Lower lobe of right lung (tissue), 2 donors: ENCODE results near the gene ADAP1. TPM values are rescaled to one million over a fixed set of nuclear protein-coding genes. Genes with fewer than 3 reads are reported as not detected.

Experiments
- ATAC-seq, 2 donors: fragments of 200-7000 bp; cut with Tn5 transposase; one replicate each; pipeline ENCODE4 v1.9.1; 2020 to 2022; ENCODE audit warnings: mild to moderate bottlenecking in 2 of 2, moderate library complexity in 2 of 2
- DNase-seq: peaks from one replicate; pipeline ENCODE4 v3.0.0-alpha.2; 2020
- H3K27ac ChIP-seq: fragments of 200-600 bp; one replicate; pipeline ENCODE4 v1.8.0; 2022
- H3K27me3 ChIP-seq: fragments of 200-600 bp; one replicate; pipeline ENCODE4 v1.8.0; 2022; ENCODE audit warnings: low read depth
- H3K36me3 ChIP-seq: fragments of 200-600 bp; one replicate; pipeline ENCODE4 v1.8.0; 2022; ENCODE audit warnings: mild to moderate bottlenecking
- H3K4me1 ChIP-seq: fragments of 200-600 bp; one replicate; pipeline ENCODE4 v1.8.0; 2022
- H3K4me3 ChIP-seq: fragments of 200-600 bp; one replicate; pipeline ENCODE4 v1.8.0; 2022; ENCODE audit warnings: mild to moderate bottlenecking
- H3K9me3 ChIP-seq: fragments of 200-600 bp; one replicate; pipeline ENCODE4 v1.8.0; 2022
- intact Hi-C: fragments of 100-400 bp; cut with DNase I; formaldehyde crosslinking; loops from one replicate; pipeline ENCODE4 v1.11.0; 2022
- total RNA-seq: library from RNA; stranded (reverse); fragmentation: NEBNext Ultra II Directional; extraction: Animal tissue kit (Norgen Biotek cat#: 25700); gene quantifications from one replicate; pipeline ENCODE4 v1.2.1, GENCODE V29; 2021
- TF ChIP-seq, protein P1 (sequence below): fragments of 200-600 bp; IDR thresholded peaks from one replicate; pipeline ENCODE4 v1.8.0; 2022; ENCODE audit warnings: antibody characterized with exemption, mild to moderate bottlenecking
- donor health status: DM: no; HTN: yes; CAD: no; lungs with severe emphysema.

The ADAP1 gene
- total RNA-seq, 1 donor from 2014 or later = 33.9 TPM

DNA sequence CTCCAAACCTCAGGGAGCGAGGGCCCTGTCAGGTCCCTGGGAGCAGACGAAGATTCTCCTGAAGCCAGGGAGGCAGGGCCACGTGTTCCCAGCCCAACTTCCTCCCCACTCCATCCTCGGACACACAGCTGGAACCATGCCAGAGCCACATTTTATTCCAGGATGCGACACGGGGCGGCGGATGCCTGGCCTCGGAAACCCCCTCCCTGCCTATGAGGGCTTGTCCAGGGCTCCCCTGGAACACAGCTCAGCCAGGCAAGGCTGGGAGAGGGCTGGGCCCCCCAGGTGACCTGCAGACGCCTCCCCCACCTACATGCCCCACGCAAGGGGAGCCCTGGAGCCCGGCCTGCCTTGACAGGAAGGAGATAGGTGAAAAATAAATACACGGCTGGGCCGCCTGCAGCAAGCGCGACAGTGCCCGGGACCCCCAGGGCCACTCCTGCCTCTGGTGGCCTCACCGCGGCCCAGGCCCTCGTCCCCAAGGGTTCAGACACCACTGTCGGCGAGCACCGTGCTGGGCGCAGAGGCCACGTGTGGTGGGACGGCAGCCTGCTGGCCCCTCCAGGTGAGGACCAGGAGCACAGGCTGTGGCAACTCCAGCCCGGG lies 56.6 kb downstream of the ADAP1 start:
- TF ChIP-seq, protein P1, sequence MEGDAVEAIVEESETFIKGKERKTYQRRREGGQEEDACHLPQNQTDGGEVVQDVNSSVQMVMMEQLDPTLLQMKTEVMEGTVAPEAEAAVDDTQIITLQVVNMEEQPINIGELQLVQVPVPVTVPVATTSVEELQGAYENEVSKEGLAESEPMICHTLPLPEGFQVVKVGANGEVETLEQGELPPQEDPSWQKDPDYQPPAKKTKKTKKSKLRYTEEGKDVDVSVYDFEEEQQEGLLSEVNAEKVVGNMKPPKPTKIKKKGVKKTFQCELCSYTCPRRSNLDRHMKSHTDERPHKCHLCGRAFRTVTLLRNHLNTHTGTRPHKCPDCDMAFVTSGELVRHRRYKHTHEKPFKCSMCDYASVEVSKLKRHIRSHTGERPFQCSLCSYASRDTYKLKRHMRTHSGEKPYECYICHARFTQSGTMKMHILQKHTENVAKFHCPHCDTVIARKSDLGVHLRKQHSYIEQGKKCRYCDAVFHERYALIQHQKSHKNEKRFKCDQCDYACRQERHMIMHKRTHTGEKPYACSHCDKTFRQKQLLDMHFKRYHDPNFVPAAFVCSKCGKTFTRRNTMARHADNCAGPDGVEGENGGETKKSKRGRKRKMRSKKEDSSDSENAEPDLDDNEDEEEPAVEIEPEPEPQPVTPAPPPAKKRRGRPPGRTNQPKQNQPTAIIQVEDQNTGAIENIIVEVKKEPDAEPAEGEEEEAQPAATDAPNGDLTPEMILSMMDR = no peak
- ATAC-seq (no peak), DNase-seq (no peak)
- no peaks in the 10 kb centered on the region for H3K9me3 ChIP-seq
- peaks cover 11% of the 10 kb centered on the region for H3K4me1 ChIP-seq
- no peaks in the 10 kb centered on the region for H3K27me3 ChIP-seq
- H3K36me3 ChIP-seq = peaks cover 62% of the 10 kb centered on the region
- no peak overlapping the region for H3K27ac ChIP-seq
- intact Hi-C loops = no loop called here
- no peak overlapping the region for H3K4me3 ChIP-seq

DNA sequence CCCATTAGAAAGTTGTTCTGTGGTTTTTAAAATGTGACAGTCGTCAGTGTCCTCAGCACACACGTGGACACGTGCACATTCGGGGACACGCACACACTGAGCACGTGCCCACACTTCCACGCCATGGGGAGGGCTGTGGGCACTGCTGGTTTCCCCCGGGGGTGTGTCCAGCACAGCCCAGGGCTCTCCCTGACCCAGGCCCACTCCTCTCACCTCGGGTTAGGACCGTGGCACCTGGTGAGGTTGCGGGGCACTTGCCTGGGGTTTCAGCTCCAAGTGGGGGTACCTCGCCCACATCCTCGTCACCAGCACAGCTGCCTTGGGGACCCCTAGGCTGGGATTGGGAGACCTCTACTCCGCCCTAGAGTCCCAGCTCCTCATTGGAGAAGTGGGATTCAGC lies 57.4 kb downstream of the ADAP1 start:
- Histone ChIP-seq H3K27me3 (no peaks in the 10 kb centered on the region), H3K4me3 (no peak overlapping the region), H3K27ac (no peak overlapping the region), H3K36me3 (peaks cover 64% of the 10 kb centered on the region), H3K4me1 (peaks cover 11% of the 10 kb centered on the region), H3K9me3 (no peaks in the 10 kb centered on the region)
- no peak for ATAC-seq
- intact Hi-C loops = no loop called here
- no peak for DNase-seq
- TF ChIP-seq, protein P1 = no peak

DNA sequence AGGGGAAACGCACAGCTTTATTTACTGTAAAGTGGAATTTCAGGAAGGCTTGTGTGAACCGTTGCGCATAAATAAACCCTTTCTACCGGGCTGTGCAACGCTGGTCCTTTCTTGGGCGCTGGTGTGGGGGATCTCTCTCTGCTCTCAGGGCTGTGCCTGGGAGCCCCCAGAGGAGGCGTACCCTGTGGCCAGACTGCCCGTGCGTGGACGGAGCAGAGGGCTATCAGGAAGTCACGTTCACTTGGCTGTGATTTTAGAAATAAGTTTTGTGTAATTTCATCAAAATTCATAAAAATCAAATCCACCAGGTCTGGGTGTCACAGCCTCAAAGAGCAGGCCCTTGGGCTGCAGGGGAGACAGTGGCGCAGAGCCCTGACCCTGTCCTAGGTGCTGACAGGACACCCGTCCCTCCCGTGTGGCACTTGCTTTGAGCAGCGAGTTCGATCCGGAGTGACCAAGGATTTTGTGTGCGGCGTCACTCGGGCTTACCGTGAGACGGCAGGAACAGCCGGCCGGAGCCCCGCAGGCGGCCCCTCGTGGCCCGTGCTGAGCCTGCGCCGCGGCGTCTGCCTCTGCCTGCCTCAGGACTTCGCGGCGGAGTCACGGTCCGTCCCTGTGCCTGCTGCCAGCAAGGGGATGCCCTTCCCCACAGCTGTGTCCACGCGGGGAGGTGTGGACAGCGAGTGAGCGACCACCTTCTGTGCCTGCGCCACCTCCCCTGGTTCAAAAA lies 58.0 kb downstream of the ADAP1 start:
- Histone ChIP-seq H3K4me3 (no peak overlapping the region), H3K27me3 (no peaks in the 10 kb centered on the region), H3K9me3 (no peaks in the 10 kb centered on the region), H3K4me1 (peaks cover 11% of the 10 kb centered on the region), H3K36me3 (peaks cover 70% of the 10 kb centered on the region), H3K27ac (no peak overlapping the region)
- DNase-seq (no peak), ATAC-seq (no peak)
- TF ChIP-seq, protein P1 = no peak
- intact Hi-C loops = no loop called here

DNA sequence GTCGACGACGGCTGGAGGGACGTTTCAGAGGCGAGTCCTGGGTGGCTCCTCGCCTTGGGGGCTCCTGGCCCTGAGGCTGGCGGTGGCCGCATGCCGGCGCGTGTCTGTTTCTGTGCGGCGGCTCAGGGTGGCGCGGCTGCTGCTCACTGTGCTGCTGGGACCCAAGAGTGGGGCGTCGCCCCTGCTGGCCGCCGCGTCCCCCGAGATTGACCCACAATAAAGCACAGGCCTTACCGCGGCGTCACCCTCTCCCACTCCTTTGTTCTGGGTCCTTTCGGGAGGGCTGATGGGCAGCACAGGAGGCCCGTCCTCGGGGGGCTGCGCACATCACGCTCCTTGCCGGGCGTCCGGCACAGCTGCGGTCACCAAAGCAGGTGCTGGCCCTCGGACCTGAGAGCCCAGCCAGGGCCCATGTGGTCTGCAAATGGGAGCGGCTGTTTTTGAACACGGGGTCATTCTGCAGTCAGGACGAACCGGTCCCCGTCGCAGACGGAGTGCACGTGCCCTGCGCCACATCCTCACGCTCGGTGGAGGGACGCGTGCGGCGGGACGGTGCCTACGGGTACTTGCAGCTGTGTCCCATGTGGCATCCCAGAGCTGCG lies 58.9 kb downstream of the ADAP1 start:
- TF ChIP-seq, protein P1 = no peak
- intact Hi-C loops = no loop called here
- DNase-seq (no peak), ATAC-seq (no peak)
- Histone ChIP-seq H3K27ac (no peak overlapping the region), H3K9me3 (no peaks in the 10 kb centered on the region), H3K4me3 (no peak overlapping the region), H3K4me1 (peaks cover 6% of the 10 kb centered on the region), H3K27me3 (no peaks in the 10 kb centered on the region), H3K36me3 (peaks cover 80% of the 10 kb centered on the region)

DNA sequence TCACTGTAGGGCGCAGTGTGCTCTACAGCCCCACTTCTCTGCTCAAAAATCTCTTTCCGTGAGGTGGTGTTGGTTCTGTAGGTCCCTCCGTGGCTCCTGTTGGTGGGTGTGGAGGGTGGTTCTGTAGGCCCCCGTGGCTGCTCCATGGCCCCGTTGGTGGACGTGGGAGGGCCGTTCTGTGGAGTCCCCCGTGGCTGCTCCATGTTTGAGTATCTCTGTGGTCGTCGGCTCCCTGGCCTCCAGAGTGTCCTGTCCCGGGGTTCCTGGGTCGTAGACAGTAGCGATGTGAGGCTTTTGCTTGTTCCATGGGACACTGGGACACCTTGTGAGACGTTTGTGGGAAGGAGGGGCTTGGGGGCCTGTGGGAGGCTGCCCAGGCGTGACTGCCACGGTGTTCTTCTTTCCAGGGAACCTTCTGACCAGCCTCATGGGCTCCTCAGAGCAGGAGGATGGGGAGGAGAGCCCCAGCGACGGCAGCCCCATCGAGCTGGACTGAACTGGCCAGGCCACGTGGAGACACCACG lies 59.5 kb downstream of the ADAP1 start:
- ATAC-seq (no peak), DNase-seq (no peak)
- Histone ChIP-seq H3K27me3 (no peaks in the 10 kb centered on the region), H3K4me1 (peaks cover 6% of the 10 kb centered on the region), H3K4me3 (no peak overlapping the region), H3K36me3 (peaks cover 82% of the 10 kb centered on the region), H3K27ac (no peak overlapping the region), H3K9me3 (no peaks in the 10 kb centered on the region)
- TF ChIP-seq, protein P1 = no peak
- intact Hi-C loops = no loop called here
